WTC11 (cell line): ENCODE results near the gene BICDL2. TPM values are rescaled to one million over a fixed set of nuclear protein-coding genes. Genes with fewer than 3 reads are reported as not detected.
"Not testable (repeated sequence)": the region's sequence is repeated elsewhere in the genome, so short reads cannot be mapped to it uniquely, and the experiment has no call there.

Experiments used
- ATAC-seq: fragments of 200-7000 bp; cut with Tn5 transposase; 2 replicates; pipeline ENCODE4 v1.10.0; 2021; ENCODE audit warnings: mild to moderate bottlenecking, moderate library complexity
- CTCF ChIA-PET: fragments of 300-600 bp; sonication (Branson Sonifier 250); formaldehyde crosslinking; loops from one replicate; lab custom pipeline; 2021; ENCODE audit warnings: antibody characterized with exemption; lab: Charles Lee
- POLR2A ChIA-PET: fragments of 350-600 bp; sonication (Branson Sonifier 250); formaldehyde crosslinking; loops from one replicate; lab custom pipeline; 2021; ENCODE audit warnings: antibody characterized with exemption; lab: Charles Lee
- DNase-seq: peaks from one replicate; pipeline ENCODE4 v3.0.0; 2021; ENCODE audit warnings: low spot score
- H3K27ac Mint-ChIP-seq: 2 replicates; pipeline ENCODE4 v1.8.0; 2021; ENCODE audit warnings: mixed read lengths
- H3K27me3 Mint-ChIP-seq: 2 replicates; pipeline ENCODE4 v1.8.0; 2021; ENCODE audit warnings: low read depth, mild to moderate bottlenecking, moderate library complexity, mixed read lengths
- H3K36me3 Mint-ChIP-seq: 2 replicates; pipeline ENCODE4 v1.8.0; 2021; ENCODE audit warnings: mixed read lengths
- H3K4me1 Mint-ChIP-seq: 2 replicates; pipeline ENCODE4 v1.8.0; 2022; ENCODE audit warnings: mixed read lengths
- H3K4me3 Mint-ChIP-seq: 2 replicates; pipeline ENCODE4 v1.8.0; 2021; ENCODE audit warnings: mild to moderate bottlenecking, moderate library complexity, mixed read lengths
- H3K9me3 Mint-ChIP-seq: 2 replicates; pipeline ENCODE4 v1.8.0; 2021; ENCODE audit warnings: mixed read lengths
- AR ChIP-seq: fragments of 250-450 bp; sonication (Bioruptor Pico); IDR thresholded peaks from 2 replicates; pipeline ENCODE4 v1.9.0; 2021; ENCODE audit warnings: mild to moderate bottlenecking
- ELF4 ChIP-seq: sonication (generic); formaldehyde crosslinking; IDR thresholded peaks from 2 replicates; pipeline ENCODE4 v1.8.1; 2022; ENCODE audit warnings: low read depth, mild to moderate bottlenecking, moderate library complexity, missing genetic modification reagents
- FOXP4 ChIP-seq: sonication (generic); formaldehyde crosslinking; IDR thresholded peaks from 2 replicates; pipeline ENCODE4 v1.8.0; 2022; ENCODE audit warnings: mild to moderate bottlenecking, missing genetic modification reagents
- GABPB1 ChIP-seq: sonication (generic); formaldehyde crosslinking; IDR thresholded peaks from 2 replicates; pipeline ENCODE4 v1.8.1; 2023; ENCODE audit warnings: mild to moderate bottlenecking, missing genetic modification reagents
- JUN ChIP-seq: sonication (generic); formaldehyde crosslinking; IDR thresholded peaks from 2 replicates; pipeline ENCODE4 v1.8.0; 2023; ENCODE audit warnings: mild to moderate bottlenecking, missing genetic modification reagents
- MXD4 ChIP-seq: fragments of 250-450 bp; sonication (Bioruptor Pico); IDR thresholded peaks from 2 replicates; pipeline ENCODE4 v1.8.0; 2021; ENCODE audit warnings: mild to moderate bottlenecking, moderate library complexity, borderline replicate concordance
- NR2C2 ChIP-seq: sonication (generic); formaldehyde crosslinking; IDR thresholded peaks from 2 replicates; pipeline ENCODE4 v1.8.0; 2022; ENCODE audit warnings: mild to moderate bottlenecking, missing genetic modification reagents
- PRDM15 ChIP-seq: sonication (generic); formaldehyde crosslinking; IDR thresholded peaks from 2 replicates; pipeline ENCODE4 v1.8.0; 2022; ENCODE audit warnings: missing genetic modification reagents
- RORB ChIP-seq: fragments of 250-450 bp; sonication (Bioruptor Pico); IDR thresholded peaks from 2 replicates; pipeline ENCODE4 v1.9.0; 2021; ENCODE audit warnings: mild to moderate bottlenecking
- SOX15 ChIP-seq: fragments of 250-450 bp; sonication (Bioruptor Pico); IDR thresholded peaks from 2 replicates; pipeline ENCODE4 v1.9.0; 2021; ENCODE audit warnings: mild to moderate bottlenecking
- TEAD4 ChIP-seq: sonication (generic); formaldehyde crosslinking; IDR thresholded peaks from 2 replicates; pipeline ENCODE4 v1.8.0; 2022; ENCODE audit warnings: mild to moderate bottlenecking, missing genetic modification reagents
- TP53 ChIP-seq: sonication (generic); formaldehyde crosslinking; IDR thresholded peaks from 2 replicates; pipeline ENCODE4 v1.8.1; 2023; ENCODE audit warnings: mild to moderate bottlenecking, missing genetic modification reagents
- USF2 ChIP-seq: sonication (generic); formaldehyde crosslinking; IDR thresholded peaks from 2 replicates; pipeline ENCODE4 v1.8.1; 2023; ENCODE audit warnings: mild to moderate bottlenecking, missing genetic modification reagents, moderate library complexity
- ZMAT4 ChIP-seq: fragments of 250-450 bp; sonication (Bioruptor Pico); IDR thresholded peaks from 2 replicates; pipeline ENCODE4 v1.9.0; 2021; ENCODE audit warnings: mild to moderate bottlenecking
- ZNF396 ChIP-seq: fragments of 250-450 bp; sonication (Bioruptor Pico); IDR thresholded peaks from 2 replicates; pipeline ENCODE4 v1.8.0; 2021; ENCODE audit warnings: mild to moderate bottlenecking, moderate library complexity, borderline replicate concordance
- ZNF416 ChIP-seq: fragments of 250-450 bp; sonication (Bioruptor Pico); IDR thresholded peaks from 2 replicates; pipeline ENCODE4 v1.9.0; 2021; ENCODE audit warnings: mild to moderate bottlenecking, inconsistent platforms
- ZNF423 ChIP-seq: fragments of 250-450 bp; sonication (Bioruptor Pico); IDR thresholded peaks from 2 replicates; pipeline ENCODE4 v2.1.2; 2022; ENCODE audit warnings: mild to moderate bottlenecking, moderate library complexity
- total RNA-seq: library from RNA; stranded (reverse); gene quantifications from 3 replicates; pipeline ENCODE4 v1.2.3, GENCODE V29; 2021

Gene BICDL2
- total RNA-seq, 1 experiment from 2014 or later = 28.2 TPM

- TF ChIP-seq ZNF423 (CRISPR knock-in tag) = no peak
- TF ChIP-seq TEAD4 (CRISPR knock-in tag) = no peak
- no peak for TF ChIP-seq ZNF396 (CRISPR knock-in tag)
- no peak for TF ChIP-seq PRDM15 (CRISPR knock-in tag)
- no peak for TF ChIP-seq ZMAT4 (CRISPR knock-in tag)
Observed at GRCh38 chr16:3075523-3075915, 38.8 kb upstream of the BICDL2 start (continued).

GRCh38 chr16:3074860-3075522, 38.2 kb upstream of the BICDL2 start:
- peaks cover 12% of the 10 kb centered on the region for H3K27me3 Mint-ChIP-seq
- no peak for TF ChIP-seq ZMAT4 (CRISPR knock-in tag)
- TF ChIP-seq SOX15 (CRISPR knock-in tag) = no peak
- ATAC-seq (no peak), DNase-seq (no peak)
- ChIA-PET POLR2A (interaction anchor here (1.5 kb wide), 1 partner anchor 16 kb away, joined by 5 read pairs; no protein-coding TSS in a partner anchor), CTCF (interaction anchor here (1.1 to 6.5 kb wide), 6 partner anchors 13 to 76 kb away, joined by 4 to 59 read pairs (median 11); no protein-coding TSS in a partner anchor)
- H3K9me3 Mint-ChIP-seq = no peaks in the 10 kb centered on the region
- H3K4me1 Mint-ChIP-seq = peaks cover 57% of the 10 kb centered on the region
- no peak overlapping the region for H3K27ac Mint-ChIP-seq
- H3K36me3 Mint-ChIP-seq = no peaks in the 10 kb centered on the region
- no peak overlapping the region for H3K4me3 Mint-ChIP-seq

GRCh38 chr16:3073448-3073847, 36.7 kb upstream of the BICDL2 start:
- TF ChIP-seq ELF4 (no peak), TP53 (CRISPR knock-in tag) (no peak), AR (no peak), FOXP4 (CRISPR knock-in tag) (no peak), USF2 (CRISPR knock-in tag) (no peak), ZNF416 (CRISPR knock-in tag) (no peak), MXD4 (CRISPR knock-in tag) (no peak), RORB (CRISPR knock-in tag) (no peak), JUN (CRISPR knock-in tag) (no peak), NR2C2 (CRISPR knock-in tag) (no peak), TEAD4 (CRISPR knock-in tag) (no peak), GABPB1 (CRISPR knock-in tag) (no peak)
- ATAC-seq (no peak), DNase-seq (no peak)
- ChIA-PET CTCF (no interaction called here), POLR2A (no interaction called here)
- H3K27me3 Mint-ChIP-seq = peaks cover 12% of the 10 kb centered on the region
- H3K27ac Mint-ChIP-seq = no peak overlapping the region
- H3K36me3 Mint-ChIP-seq = no peaks in the 10 kb centered on the region
- H3K4me3 Mint-ChIP-seq = no peak overlapping the region
- peaks cover 42% of the 10 kb centered on the region for H3K4me1 Mint-ChIP-seq
- H3K9me3 Mint-ChIP-seq = no peaks in the 10 kb centered on the region

GRCh38 chr16:3072576-3073263, 36.0 kb upstream of the BICDL2 start:
- H3K4me3 Mint-ChIP-seq, H3K27ac Mint-ChIP-seq, H3K36me3 Mint-ChIP-seq, CTCF ChIA-PET, H3K9me3 Mint-ChIP-seq, POLR2A ChIA-PET: not testable (repeated sequence)
- ATAC-seq (peak; percentile 64), DNase-seq (peak; percentile 45)
- Mint-ChIP-seq H3K4me1 (peaks cover 35% of the 10 kb centered on the region), H3K27me3 (peaks cover 12% of the 10 kb centered on the region)

GRCh38 chr16:3072148-3072547, 35.4 kb upstream of the BICDL2 start:
- H3K4me3 Mint-ChIP-seq, DNase-seq, H3K36me3 Mint-ChIP-seq, H3K27ac Mint-ChIP-seq, CTCF ChIA-PET, H3K9me3 Mint-ChIP-seq, POLR2A ChIA-PET: not testable (repeated sequence)
- H3K27me3 Mint-ChIP-seq = peaks cover 12% of the 10 kb centered on the region
- H3K4me1 Mint-ChIP-seq = peaks cover 33% of the 10 kb centered on the region
- peak; percentile 19 for ATAC-seq
